ENCODE data around the gene DIDO1. TPM values are rescaled to one million over a fixed set of nuclear protein-coding genes. Genes with fewer than 3 reads are reported as not detected.

The DIDO1 gene
- total and polyA plus RNA-seq, 2 of the 13 experiments (the other 11 are each of a cell fraction or from before 2014, with no cell fraction given), result 75.0 to 75.1 TPM

DNA sequence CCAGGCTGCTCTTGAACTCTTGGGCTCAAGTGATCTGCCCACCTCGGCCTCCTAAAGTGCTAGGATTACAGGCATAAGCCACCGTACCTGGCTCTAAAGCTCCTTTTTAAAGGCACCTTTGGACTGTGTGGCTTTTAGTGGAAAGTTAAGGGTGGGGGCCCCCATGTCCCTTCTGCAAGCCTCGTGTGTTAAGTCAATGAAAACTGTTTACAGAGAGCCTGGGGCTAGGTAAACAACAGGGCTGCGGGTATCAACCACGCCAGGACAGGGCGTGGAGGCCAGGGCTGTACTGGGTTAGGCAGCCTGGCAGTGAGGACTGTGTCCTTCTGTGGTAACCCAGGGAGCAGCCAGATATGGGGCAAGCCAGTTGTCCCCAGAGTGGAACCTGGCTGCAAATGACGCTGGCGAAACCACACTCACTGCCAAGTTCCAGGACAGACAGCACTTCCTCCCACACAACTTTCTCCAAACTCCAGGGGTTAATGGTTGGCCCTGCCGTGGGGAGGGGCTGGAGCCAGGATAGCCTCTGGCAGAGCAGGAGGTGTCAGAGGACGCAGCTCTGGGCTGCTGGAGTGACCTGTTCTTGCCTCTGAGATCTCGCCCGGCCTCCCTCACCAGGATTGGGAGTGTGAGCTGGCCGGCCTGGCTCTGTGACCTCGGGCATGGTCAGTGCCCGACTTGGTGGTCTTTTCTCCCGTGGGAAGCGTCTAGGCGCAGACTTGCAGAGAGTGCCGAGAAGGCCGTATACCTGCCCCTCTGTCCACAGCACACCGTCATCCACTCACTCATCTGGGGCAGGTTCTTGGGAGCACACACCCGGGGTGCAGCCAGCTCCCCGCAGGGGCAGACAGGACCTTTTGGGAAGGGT, 29.4 kb upstream of the DIDO1 start (continued):
- TF ChIP-seq, protein P1, sequence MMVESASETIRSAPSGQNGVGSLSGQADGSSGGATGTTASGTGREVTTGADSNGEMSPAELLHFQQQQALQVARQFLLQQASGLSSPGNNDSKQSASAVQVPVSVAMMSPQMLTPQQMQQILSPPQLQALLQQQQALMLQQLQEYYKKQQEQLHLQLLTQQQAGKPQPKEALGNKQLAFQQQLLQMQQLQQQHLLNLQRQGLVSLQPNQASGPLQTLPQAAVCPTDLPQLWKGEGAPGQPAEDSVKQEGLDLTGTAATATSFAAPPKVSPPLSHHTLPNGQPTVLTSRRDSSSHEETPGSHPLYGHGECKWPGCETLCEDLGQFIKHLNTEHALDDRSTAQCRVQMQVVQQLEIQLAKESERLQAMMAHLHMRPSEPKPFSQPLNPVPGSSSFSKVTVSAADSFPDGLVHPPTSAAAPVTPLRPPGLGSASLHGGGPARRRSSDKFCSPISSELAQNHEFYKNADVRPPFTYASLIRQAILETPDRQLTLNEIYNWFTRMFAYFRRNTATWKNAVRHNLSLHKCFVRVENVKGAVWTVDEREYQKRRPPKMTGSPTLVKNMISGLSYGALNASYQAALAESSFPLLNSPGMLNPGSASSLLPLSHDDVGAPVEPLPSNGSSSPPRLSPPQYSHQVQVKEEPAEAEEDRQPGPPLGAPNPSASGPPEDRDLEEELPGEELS (CRISPR knock-in tag; IDR thresholded peaks at IDR 0.05), result peak; percentile 100
- TF ChIP-seq, protein P2, sequence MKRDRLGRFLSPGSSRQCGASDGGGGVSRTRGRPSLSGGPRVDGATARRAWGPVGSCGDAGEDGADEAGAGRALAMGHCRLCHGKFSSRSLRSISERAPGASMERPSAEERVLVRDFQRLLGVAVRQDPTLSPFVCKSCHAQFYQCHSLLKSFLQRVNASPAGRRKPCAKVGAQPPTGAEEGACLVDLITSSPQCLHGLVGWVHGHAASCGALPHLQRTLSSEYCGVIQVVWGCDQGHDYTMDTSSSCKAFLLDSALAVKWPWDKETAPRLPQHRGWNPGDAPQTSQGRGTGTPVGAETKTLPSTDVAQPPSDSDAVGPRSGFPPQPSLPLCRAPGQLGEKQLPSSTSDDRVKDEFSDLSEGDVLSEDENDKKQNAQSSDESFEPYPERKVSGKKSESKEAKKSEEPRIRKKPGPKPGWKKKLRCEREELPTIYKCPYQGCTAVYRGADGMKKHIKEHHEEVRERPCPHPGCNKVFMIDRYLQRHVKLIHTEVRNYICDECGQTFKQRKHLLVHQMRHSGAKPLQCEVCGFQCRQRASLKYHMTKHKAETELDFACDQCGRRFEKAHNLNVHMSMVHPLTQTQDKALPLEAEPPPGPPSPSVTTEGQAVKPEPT (CRISPR knock-in tag; IDR thresholded peaks at IDR 0.05; ENCODE audit: low read depth), result 0 out of 2 replicates have a peak, but pooled peaks have one; percentile 6
- TF ChIP-seq HMG20B (CRISPR knock-in tag; conservative IDR thresholded peaks at IDR 0.05) (peak; percentile 94), ZNF883 (CRISPR knock-in tag; IDR thresholded peaks at IDR 0.05; ENCODE audit: not compliant biosample characterization) (peak; percentile 85), KDM5A (IDR thresholded peaks at IDR 0.05; ENCODE audit: borderline replicate concordance, low read length) (no peak), TBL1XR1 (IDR thresholded peaks at IDR 0.05; ENCODE audit: borderline replicate concordance, low read length, partially characterized antibody) (peak; percentile 94), ZNF160 (CRISPR knock-in tag; IDR thresholded peaks at IDR 0.05) (peak; percentile 96), CBFB (CRISPR knock-in tag; IDR thresholded peaks at IDR 0.05) (no peak; the same call in none of the 2 replicates), ZBTB1 (CRISPR knock-in tag; IDR thresholded peaks at IDR 0.05; ENCODE audit: borderline replicate concordance) (peak; percentile 92; the same call in 1 of the 2 replicates), ZNF350 (CRISPR knock-in tag; IDR thresholded peaks at IDR 0.05; ENCODE audit: borderline replicate concordance, low read depth) (peak; percentile 98), SMAD1 (CRISPR knock-in tag; IDR thresholded peaks at IDR 0.05; ENCODE audit: borderline replicate concordance, low read depth) (0 out of 2 replicates have a peak, but pooled peaks have one; percentile 56), CC2D1A (CRISPR knock-in tag; IDR thresholded peaks at IDR 0.05) (no peak), ZNF782 (CRISPR knock-in tag; IDR thresholded peaks at IDR 0.05; ENCODE audit: borderline replicate concordance) (peak; percentile 62; the same call in 1 of the 2 replicates), SETDB1 (CRISPR knock-in tag; IDR thresholded peaks at IDR 0.05; ENCODE audit: borderline replicate concordance) (no peak), SAP130 (CRISPR knock-in tag; IDR thresholded peaks at IDR 0.05; ENCODE audit: low read depth) (peak; percentile 100)
- TF ChIP-seq, protein P3, sequence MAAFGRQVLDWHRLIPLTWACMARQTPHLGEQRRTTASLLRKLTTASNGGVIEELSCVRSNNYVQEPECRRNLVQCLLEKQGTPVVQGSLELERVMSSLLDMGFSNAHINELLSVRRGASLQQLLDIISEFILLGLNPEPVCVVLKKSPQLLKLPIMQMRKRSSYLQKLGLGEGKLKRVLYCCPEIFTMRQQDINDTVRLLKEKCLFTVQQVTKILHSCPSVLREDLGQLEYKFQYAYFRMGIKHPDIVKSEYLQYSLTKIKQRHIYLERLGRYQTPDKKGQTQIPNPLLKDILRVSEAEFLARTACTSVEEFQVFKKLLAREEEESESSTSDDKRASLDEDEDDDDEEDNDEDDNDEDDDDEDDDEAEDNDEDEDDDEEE (CRISPR knock-in tag; IDR thresholded peaks at IDR 0.05), result no peak; the same call in 1 of the 2 replicates
- TF ChIP-seq, protein P4, sequence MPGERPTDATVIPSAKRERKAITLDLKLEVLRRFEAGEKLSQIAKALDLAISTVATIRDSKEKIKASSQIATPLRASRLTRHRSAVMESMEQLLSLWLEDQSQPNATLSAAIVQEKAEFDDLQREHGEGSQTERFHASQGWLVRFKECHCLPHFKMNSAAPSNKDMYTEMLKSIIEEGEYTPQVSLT (CRISPR knock-in tag; IDR thresholded peaks at IDR 0.05; ENCODE audit: borderline replicate concordance, low read depth), result no peak

Data from HepG2 (cell line).